ENCODE data around the gene USP6.
"Not testable (repeated sequence)": the region's sequence is repeated elsewhere in the genome, so short reads cannot be mapped to it uniquely, and the experiment has no call there.

USP6 gene

DNA sequence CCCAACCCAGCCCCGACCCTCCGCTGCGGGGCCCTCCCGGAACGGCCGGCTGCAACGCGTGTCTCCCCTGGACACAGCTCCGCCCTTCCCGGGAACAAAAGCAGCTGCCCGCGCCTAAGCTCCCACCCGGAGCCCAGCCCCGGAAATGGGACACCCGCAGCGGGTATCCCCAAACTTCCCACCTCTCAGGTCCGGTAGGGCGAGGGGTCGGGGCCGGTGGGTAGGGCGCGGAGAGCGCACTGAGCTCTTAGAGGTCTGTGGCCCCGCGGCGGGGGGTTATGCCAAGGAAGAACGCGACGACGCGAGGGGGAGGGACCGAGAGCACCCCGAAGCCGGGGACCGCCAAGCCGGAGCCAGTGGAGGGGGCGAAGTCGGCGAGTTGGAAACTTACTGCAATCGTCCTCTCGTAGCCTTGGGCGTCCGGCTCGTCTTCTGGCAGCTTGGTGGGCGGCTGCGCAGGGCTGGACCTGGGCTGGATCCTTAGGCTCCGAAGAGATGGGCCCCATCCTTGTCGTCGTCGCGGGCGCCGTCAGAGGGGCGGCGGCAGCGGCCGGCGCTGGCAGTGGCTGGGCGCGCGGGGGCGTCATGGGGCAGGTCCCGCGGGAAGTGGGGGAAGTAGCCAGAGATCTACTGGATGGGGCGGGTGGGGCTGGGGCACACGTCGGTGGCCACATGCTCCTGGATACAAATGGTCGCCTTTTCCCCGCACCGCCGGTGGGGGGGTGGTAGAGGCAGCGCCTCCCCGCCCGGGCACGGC, 6.9 kb downstream of the USP6 start:
- DNase-seq = no peak

- no peak for DNase-seq
Measured at GRCh38 chr17:5123343-5124124, 7.7 kb downstream of the USP6 start.

DNA sequence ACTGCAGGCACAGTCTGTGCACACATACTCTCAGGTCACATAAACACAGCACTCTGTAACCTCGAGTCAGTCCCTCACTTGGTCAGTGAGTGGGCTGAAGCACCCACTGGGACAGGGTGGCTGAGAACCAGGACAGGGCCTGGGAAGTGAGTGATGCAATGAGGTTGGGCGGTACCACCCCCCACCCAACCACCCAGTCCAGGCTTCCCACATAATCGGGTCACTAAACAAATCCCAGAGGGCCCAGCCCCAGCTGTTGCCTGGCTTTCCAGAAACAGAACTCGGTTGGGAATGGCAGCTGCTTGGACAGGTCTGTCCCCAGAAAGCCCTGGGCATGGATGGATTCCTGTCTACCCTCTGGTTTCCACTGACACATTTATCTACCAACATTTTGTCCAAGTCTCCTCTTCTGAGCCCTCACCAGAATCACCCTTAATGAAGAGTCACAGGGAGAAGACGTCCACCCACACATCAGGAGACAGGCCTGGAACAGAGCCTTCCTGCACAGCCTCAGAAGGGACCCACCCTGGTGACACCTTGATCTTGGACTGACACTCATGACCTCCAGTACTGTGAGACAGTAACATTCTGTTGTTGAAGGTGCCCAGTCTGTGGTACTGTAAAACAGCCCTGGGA, 8.4 kb downstream of the USP6 start:
- DNase-seq = not testable (repeated sequence)

GRCh38 chr17:5124896-5125295, 9.1 kb downstream of the USP6 start:
- DNase-seq = not testable (repeated sequence)

GRCh38 chr17:5126719-5127488, 11.1 kb downstream of the USP6 start:
- DNase-seq = no peak

DNA sequence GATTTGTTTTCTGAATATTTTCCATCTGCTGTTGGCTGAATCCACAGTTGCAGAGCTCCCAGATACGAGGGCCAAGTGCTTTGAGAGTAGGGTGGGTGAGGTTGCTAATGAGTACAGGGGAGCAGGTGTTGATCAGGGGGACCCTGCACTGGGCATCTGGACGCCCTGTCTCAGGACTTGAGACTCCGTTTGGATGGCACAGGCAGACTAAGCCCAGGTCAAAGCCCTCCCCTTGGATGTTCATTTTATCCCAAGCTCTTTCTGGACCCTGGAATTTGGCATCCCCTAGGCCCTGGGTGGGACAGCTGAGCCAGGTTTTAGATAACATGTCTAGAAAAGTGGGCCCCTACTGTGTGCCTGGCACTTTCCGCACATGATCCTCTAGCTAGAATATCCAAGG, 12.1 kb downstream of the USP6 start:
- DNase-seq = no peak

DNA sequence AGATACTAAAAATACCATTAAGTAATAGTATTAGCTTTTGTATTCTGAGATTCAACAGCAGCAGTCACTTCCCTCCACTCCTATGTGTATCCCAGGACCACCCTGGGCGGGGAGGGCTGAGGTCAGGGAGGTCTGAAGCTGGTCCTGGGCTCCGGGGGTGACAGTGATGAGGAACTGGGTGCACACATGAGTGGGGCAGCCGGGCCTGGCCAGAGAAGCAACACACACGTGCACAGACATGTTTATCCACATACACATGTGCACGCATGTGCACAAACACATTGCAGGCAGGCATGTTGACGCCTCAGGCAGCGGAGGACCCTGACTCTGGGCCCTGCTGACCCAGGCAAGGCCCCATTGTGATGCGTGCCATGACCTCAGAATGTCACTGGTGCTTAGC, 12.6 kb downstream of the USP6 start:
- DNase-seq = not testable (repeated sequence)

- no peak for DNase-seq
Measured at GRCh38 chr17:5128905-5129535, 13.2 kb downstream of the USP6 start.

GRCh38 chr17:5129770-5130169, 13.9 kb downstream of the USP6 start:
- not testable (repeated sequence) for DNase-seq

- DNase-seq = not testable (repeated sequence)
Measured at GRCh38 chr17:5130261-5130660, 14.4 kb downstream of the USP6 start.

- not testable (repeated sequence) for DNase-seq
Measured at GRCh38 chr17:5130687-5131086, 14.9 kb downstream of the USP6 start.

DNA sequence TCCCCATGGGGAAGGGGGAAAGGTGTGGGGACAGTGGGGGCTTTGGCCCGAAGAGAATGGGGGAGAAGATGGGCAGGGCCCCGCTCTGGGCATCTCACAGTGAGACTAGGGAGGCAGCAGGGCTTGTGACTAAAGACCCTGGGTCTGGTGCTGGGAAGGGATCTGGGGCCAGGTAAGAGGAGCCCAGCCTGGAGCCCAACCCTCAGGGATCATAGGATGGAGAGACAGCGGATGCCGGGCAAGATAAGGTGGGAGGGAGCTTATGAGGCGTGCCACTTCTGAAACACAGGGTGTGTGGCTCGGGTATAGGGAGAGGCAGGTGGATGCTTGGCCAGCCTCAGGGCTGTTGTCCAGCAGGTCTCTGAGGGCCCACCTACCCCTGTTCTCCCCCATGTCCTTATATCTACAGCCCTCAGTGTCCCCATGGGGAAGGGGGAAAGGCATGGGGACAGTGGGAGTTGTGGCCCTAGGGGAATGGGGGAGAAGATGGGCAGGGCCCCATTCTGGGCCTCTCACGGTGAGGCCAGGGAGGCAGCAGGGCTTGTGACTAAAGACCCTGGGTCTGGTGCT, 15.4 kb downstream of the USP6 start:
- no peak for DNase-seq

DNA sequence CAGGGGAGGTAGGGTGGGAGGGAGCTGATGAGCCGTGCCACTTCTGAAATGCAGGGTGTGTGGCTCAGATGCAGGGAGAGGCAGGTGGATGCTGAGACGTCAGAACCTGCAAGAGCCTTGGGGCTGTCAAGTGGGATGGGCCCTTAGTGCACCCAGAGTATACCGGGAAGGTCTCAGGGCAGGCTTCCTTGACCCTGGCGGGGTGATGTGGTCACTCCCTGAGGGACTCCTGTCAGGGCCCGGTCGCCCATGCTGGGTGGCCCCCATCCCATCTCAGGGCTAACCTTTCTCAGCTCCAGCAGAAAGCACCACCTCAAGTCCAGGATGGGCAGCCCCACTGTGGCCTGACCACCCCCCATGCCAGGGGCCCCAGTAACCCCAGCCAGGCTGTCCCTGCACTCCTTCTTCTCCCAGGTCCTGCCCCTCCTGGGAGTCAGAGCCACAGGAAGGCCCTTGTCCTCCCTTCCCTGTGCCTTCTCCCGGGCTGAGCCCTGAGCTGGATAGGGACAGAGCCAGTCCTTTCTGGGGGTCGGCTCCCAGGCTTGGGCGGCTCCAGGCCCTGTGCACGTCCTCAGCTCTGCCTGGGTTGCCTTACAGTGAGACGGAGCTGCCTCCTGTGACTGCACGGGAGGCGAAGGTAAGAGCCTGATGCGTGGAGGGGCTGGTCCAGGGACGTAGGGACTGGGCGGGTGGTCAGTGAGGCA, 16.1 kb downstream of the USP6 start:
- DNase-seq = not testable (repeated sequence)

DNA sequence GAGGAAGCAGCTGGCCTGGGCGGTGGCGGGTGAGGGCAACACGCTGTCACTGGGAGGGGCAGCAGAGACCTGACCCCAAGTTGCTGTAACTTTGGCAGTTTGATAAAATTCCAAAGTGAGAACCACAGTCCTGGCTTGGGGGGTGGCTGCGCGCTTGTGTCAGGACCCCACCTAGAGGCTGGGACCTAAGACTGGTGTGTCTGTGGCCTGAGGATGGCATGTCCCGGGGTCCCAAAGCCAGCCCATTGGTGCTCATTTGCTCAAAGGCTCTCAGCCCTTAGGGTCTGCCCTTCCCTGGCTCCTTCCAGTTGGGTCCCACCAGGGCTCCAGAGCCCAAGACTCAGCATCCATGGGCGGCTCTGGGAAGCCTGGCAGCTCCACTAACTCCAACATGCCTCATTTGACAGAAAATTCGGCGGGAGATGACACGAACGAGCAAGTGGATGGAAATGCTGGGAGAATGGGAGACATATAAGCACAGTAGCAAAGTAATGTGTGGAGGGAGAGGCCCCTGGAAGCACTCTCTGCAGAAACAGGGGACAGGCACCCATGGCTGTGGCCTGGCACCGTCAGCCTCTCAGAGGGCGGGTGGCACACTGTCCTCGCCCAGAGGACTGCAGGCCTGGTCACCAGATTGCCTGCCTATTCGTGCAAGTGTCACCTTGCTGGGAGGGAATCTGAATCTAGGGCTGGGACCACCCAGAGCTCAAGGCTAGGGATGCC, 16.8 kb downstream of the USP6 start:
- not testable (repeated sequence) for DNase-seq

GRCh38 chr17:5133311-5133710, 17.5 kb downstream of the USP6 start:
- DNase-seq = no peak

DNA sequence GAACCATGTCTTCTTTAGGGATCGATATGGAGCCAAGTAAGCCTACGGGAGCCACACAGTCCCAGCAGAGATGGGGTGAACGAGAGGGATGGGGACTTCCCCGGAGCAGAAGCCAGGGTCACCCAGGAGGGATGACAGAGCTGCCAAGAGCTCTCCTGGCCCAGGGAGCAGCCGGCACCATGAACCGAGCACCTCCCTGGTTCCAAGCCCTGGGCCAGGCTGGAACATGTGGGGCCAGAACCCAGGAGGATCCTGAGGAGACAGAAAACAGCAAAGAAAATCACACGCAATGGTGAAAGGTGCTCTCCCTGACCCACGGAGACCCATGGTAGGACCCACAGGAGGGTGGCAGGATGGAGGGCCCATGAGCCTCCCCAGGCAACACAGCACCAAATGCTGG, 18.1 kb downstream of the USP6 start:
- not testable (repeated sequence) for DNase-seq

GRCh38 chr17:5134571-5134970, 18.7 kb downstream of the USP6 start:
- DNase-seq = not testable (repeated sequence)

- not testable (repeated sequence) for DNase-seq
Measured at GRCh38 chr17:5135131-5135712, 19.4 kb downstream of the USP6 start.

DNA sequence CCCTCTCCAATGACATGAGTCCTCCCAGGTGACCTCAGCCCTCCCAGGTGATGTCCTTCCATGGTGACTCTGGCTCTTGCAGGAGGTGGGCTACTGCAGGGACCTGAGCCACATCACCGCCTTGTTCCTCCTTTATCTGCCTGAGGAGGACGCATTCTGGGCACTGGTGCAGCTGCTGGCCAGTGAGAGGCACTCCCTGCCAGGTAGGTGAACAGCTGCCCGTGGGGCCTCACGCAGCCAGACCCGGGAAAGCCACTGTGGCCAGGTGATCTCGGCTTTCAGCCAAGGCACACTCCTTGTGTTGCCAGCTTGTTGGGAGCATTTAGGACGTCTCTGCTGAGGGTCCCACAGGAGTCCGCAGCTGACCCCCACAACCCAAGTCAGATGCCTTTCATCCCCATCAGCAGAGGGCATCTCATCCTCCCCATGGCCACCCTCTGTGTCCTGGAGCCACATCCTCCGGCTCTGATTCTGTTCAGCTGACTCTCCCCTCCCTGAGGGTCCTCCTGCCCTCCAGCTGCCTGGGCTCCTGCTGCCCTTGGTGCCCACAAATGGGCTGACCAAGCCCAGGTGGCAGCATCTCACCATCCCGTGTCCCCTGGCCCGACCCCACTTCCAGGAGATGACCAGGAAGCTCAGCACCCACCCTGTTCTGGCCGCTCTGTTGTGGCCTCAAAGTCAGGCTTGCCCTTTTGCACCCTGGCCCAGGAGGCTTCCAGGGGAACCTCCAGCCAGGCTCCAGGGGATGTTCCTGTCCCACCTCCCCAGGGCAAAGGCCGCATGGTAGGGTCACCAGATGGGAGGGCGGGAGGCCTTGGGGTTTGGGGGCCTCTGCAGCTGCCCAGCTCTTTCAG, 20.1 kb downstream of the USP6 start:
- DNase-seq = no peak
